ENCODE data around the gene MST1. TPM values are rescaled to one million over a fixed set of nuclear protein-coding genes. Genes with fewer than 3 reads are reported as not detected.

MST1 gene
- 23.6 TPM for polyA plus RNA-seq (2013, experiment 1 of 2)
- 17.3 TPM for polyA plus RNA-seq (2013, experiment 2 of 2)

GRCh38 chr3:49689046-49689907 lies at the start of gene MST1, which contains the start of gene RNF123:
MST1 (minus strand) TSS chr3:49689474; CDS start chr3:49688691, 783 bp downstream.
RNF123 (plus strand) TSS chr3:49689557; CDS start chr3:49691166, 1,609 bp downstream.
- Histone ChIP-seq H3K36me3 (ENCODE audit: control insufficient read depth, insufficient read depth, low read length) (no peaks in the 10 kb centered on the region), H3K27ac (ENCODE audit: low read depth, low read length, severe bottlenecking) (peak within 1 kb of the TSS; percentile 10)
- 3% methylated on average over 45 to 52 of the region's 66 CpGs for WGBS, 2 experiments (ENCODE audit: insufficient coverage in 2 of 2)

GRCh38 chr3:49738067-49738713 lies 48.9 kb upstream of the MST1 start:
- Histone ChIP-seq H3K4me3 (ENCODE audit: extremely low read depth, insufficient read depth, low read length, poor library complexity, severe bottlenecking) (no peak overlapping the region), H3K9me3 (ENCODE audit: control insufficient read depth, low read length) (no peaks in the 10 kb centered on the region), H3K4me1 (ENCODE audit: control insufficient read depth, insufficient read depth, low read length, poor library complexity, severe bottlenecking) (no peaks in the 10 kb centered on the region), H3K36me3 (ENCODE audit: control insufficient read depth, insufficient read depth, low read length) (peaks cover 89% of the 10 kb centered on the region), H3K27ac (ENCODE audit: low read depth, low read length, severe bottlenecking) (no peak overlapping the region)
- WGBS, 2 experiments (ENCODE audit: insufficient coverage in 2 of 2): 92 to 98% methylated on average over 7 to 11 of the region's 11 CpGs

More at GRCh38 chr3:49689046-49689907, at the start of gene MST1, which contains the start of gene RNF123:
- Histone ChIP-seq H3K4me3 (ENCODE audit: extremely low read depth, insufficient read depth, low read length, poor library complexity, severe bottlenecking) (peak within 1 kb of the TSS; percentile 82), H3K9me3 (ENCODE audit: control insufficient read depth, low read length) (no peaks in the 10 kb centered on the region), H3K4me1 (ENCODE audit: control insufficient read depth, insufficient read depth, low read length, poor library complexity, severe bottlenecking) (no peaks in the 10 kb centered on the region)

- H3K36me3 ChIP-seq (ENCODE audit: control insufficient read depth, insufficient read depth, low read length): peaks cover 93% of the 10 kb centered on the region
- no peaks in the 10 kb centered on the region for H3K9me3 ChIP-seq (ENCODE audit: control insufficient read depth, low read length)
- no peak overlapping the region for H3K27ac ChIP-seq (ENCODE audit: low read depth, low read length, severe bottlenecking)
- no peaks in the 10 kb centered on the region for H3K4me1 ChIP-seq (ENCODE audit: control insufficient read depth, insufficient read depth, low read length, poor library complexity, severe bottlenecking)
- 96 to 100% methylated on average over 3 of the region's 6 CpGs for WGBS, 2 experiments (ENCODE audit: insufficient coverage in 2 of 2)
- no peak overlapping the region for H3K4me3 ChIP-seq (ENCODE audit: extremely low read depth, insufficient read depth, low read length, poor library complexity, severe bottlenecking)
These were observed 45.5 kb upstream of the MST1 start for GRCh38 chr3:49734752-49735151.

GRCh38 chr3:49733551-49733950 lies 44.3 kb upstream of the MST1 start:
- no peak overlapping the region for H3K4me3 ChIP-seq (ENCODE audit: extremely low read depth, insufficient read depth, low read length, poor library complexity, severe bottlenecking)
- no peaks in the 10 kb centered on the region for H3K9me3 ChIP-seq (ENCODE audit: control insufficient read depth, low read length)
- H3K36me3 ChIP-seq (ENCODE audit: control insufficient read depth, insufficient read depth, low read length): peaks cover 82% of the 10 kb centered on the region
- H3K27ac ChIP-seq (ENCODE audit: low read depth, low read length, severe bottlenecking): no peak overlapping the region
- no peaks in the 10 kb centered on the region for H3K4me1 ChIP-seq (ENCODE audit: control insufficient read depth, insufficient read depth, low read length, poor library complexity, severe bottlenecking)
- WGBS, 2 experiments (ENCODE audit: insufficient coverage in 2 of 2): 100% methylated on average over 1 of the region's 1 CpG; no CpG with 5 or more reads in 1 of the 2 experiments

- Histone ChIP-seq H3K36me3 (ENCODE audit: control insufficient read depth, insufficient read depth, low read length) (peaks cover 82% of the 10 kb centered on the region), H3K4me1 (ENCODE audit: control insufficient read depth, insufficient read depth, low read length, poor library complexity, severe bottlenecking) (no peaks in the 10 kb centered on the region)
These were observed 43.3 kb upstream of the MST1 start for GRCh38 chr3:49732597-49732996.

GRCh38 chr3:49729966-49730609 lies 40.8 kb upstream of the MST1 start:
- no peaks in the 10 kb centered on the region for H3K4me1 ChIP-seq (ENCODE audit: control insufficient read depth, insufficient read depth, low read length, poor library complexity, severe bottlenecking)
- no peak overlapping the region for H3K4me3 ChIP-seq (ENCODE audit: extremely low read depth, insufficient read depth, low read length, poor library complexity, severe bottlenecking)
- WGBS, 2 experiments (ENCODE audit: insufficient coverage in 2 of 2): 92 to 93% methylated on average over 3 to 4 of the region's 4 CpGs
- H3K36me3 ChIP-seq (ENCODE audit: control insufficient read depth, insufficient read depth, low read length): peaks cover 86% of the 10 kb centered on the region
- H3K9me3 ChIP-seq (ENCODE audit: control insufficient read depth, low read length): no peaks in the 10 kb centered on the region
- no peak overlapping the region for H3K27ac ChIP-seq (ENCODE audit: low read depth, low read length, severe bottlenecking)

More at GRCh38 chr3:49732597-49732996, 43.3 kb upstream of the MST1 start:
- no peak overlapping the region for H3K27ac ChIP-seq (ENCODE audit: low read depth, low read length, severe bottlenecking)
- no peaks in the 10 kb centered on the region for H3K9me3 ChIP-seq (ENCODE audit: control insufficient read depth, low read length)
- WGBS, 2 experiments (ENCODE audit: insufficient coverage in 2 of 2): 91 to 95% methylated on average over 9 to 10 of the region's 11 CpGs
- no peak overlapping the region for H3K4me3 ChIP-seq (ENCODE audit: extremely low read depth, insufficient read depth, low read length, poor library complexity, severe bottlenecking)

GRCh38 chr3:49727924-49728361 lies 38.7 kb upstream of the MST1 start:
- no peaks in the 10 kb centered on the region for H3K9me3 ChIP-seq (ENCODE audit: control insufficient read depth, low read length)
- H3K27ac ChIP-seq (ENCODE audit: low read depth, low read length, severe bottlenecking): no peak overlapping the region
- H3K4me1 ChIP-seq (ENCODE audit: control insufficient read depth, insufficient read depth, low read length, poor library complexity, severe bottlenecking): peaks cover 4% of the 10 kb centered on the region
- WGBS, 2 experiments (ENCODE audit: insufficient coverage in 2 of 2): 97 to 98% methylated on average over 8 to 12 of the region's 15 CpGs
- H3K36me3 ChIP-seq (ENCODE audit: control insufficient read depth, insufficient read depth, low read length): peaks cover 65% of the 10 kb centered on the region
- no peak overlapping the region for H3K4me3 ChIP-seq (ENCODE audit: extremely low read depth, insufficient read depth, low read length, poor library complexity, severe bottlenecking)

GRCh38 chr3:49727154-49727923 lies 38.1 kb upstream of the MST1 start:
- 95 to 97% methylated on average over 18 to 19 of the region's 19 CpGs for WGBS, 2 experiments (ENCODE audit: insufficient coverage in 2 of 2)
- H3K4me3 ChIP-seq (ENCODE audit: extremely low read depth, insufficient read depth, low read length, poor library complexity, severe bottlenecking): no peak overlapping the region
- H3K36me3 ChIP-seq (ENCODE audit: control insufficient read depth, insufficient read depth, low read length): peaks cover 65% of the 10 kb centered on the region

GRCh38 chr3:49725906-49726681 lies 36.8 kb upstream of the MST1 start:
- Histone ChIP-seq H3K4me1 (ENCODE audit: control insufficient read depth, insufficient read depth, low read length, poor library complexity, severe bottlenecking) (peaks cover 9% of the 10 kb centered on the region), H3K36me3 (ENCODE audit: control insufficient read depth, insufficient read depth, low read length) (peaks cover 65% of the 10 kb centered on the region), H3K4me3 (ENCODE audit: extremely low read depth, insufficient read depth, low read length, poor library complexity, severe bottlenecking) (no peak overlapping the region), H3K9me3 (ENCODE audit: control insufficient read depth, low read length) (no peaks in the 10 kb centered on the region), H3K27ac (ENCODE audit: low read depth, low read length, severe bottlenecking) (no peak overlapping the region)
- 96 to 99% methylated on average over 7 to 10 of the region's 11 CpGs for WGBS, 2 experiments (ENCODE audit: insufficient coverage in 2 of 2)

More at GRCh38 chr3:49727154-49727923, 38.1 kb upstream of the MST1 start:
- Histone ChIP-seq H3K9me3 (ENCODE audit: control insufficient read depth, low read length) (no peaks in the 10 kb centered on the region), H3K4me1 (ENCODE audit: control insufficient read depth, insufficient read depth, low read length, poor library complexity, severe bottlenecking) (peaks cover 9% of the 10 kb centered on the region), H3K27ac (ENCODE audit: low read depth, low read length, severe bottlenecking) (no peak overlapping the region)
